ENCODE data around the gene SUGP2. TPM values are rescaled to one million over a fixed set of nuclear protein-coding genes. Genes with fewer than 3 reads are reported as not detected.

SUGP2 gene
- total RNA-seq, 1 donor from 2014 or later, result 72.6 TPM

DNA sequence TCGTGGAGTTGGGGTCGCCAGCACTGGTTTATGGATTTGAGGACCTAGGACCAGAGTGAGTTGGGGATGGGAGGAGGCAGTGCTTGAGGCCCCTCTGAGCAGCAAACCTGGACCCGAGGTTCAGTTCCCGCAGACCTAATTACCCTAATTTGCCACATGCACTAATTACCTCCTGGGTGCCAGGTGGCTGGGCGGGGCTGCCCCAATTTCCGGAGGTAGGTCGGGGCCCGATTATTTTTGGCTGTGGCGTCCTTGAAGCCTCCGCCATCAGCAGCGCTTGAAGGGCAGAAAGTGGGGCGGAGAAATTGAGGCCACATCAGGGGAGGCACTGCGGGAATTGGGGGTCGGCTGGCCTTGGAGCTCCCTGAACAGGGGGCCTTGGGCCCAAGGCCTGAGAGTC, 86.4 kb downstream of the SUGP2 start:
- Histone ChIP-seq H3K27ac (no peak overlapping the region), H3K36me3 (no peaks in the 10 kb centered on the region), H3K4me3 (no peak overlapping the region), H3K4me1 (no peaks in the 10 kb centered on the region), H3K27me3 (ENCODE audit: low read depth) (no peaks in the 10 kb centered on the region), H3K9me3 (no peaks in the 10 kb centered on the region)
- no peak for TF ChIP-seq CTCF (IDR thresholded peaks at IDR 0.05)
- DNase-seq (no peak), ATAC-seq (no peak)
- intact Hi-C loops (cut with DNase I), result no loop called here

DNA sequence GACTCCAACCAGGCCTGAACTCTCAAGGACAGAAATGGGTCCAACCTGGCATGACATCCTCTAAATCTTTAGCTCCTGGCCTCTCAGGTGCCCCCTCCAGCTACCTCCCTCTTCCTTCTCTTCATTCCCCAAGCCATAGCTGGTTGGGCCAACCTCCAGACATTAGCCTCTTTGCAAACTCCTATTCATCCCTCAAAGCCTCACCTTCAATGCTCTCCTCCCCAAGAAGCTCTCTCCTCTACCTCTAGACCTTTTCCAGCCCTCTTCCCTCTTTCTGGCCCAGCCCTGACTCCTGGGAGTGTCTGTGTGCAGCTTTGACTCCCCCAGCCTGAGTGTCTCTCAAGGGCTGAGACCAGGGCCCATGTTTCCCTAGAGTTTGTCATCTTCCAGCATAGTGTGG, 87.0 kb downstream of the SUGP2 start:
- Histone ChIP-seq H3K36me3 (no peaks in the 10 kb centered on the region), H3K27me3 (ENCODE audit: low read depth) (no peaks in the 10 kb centered on the region), H3K4me3 (no peak overlapping the region), H3K27ac (no peak overlapping the region), H3K9me3 (no peaks in the 10 kb centered on the region), H3K4me1 (peaks cover 6% of the 10 kb centered on the region)
- no peak for TF ChIP-seq CTCF (IDR thresholded peaks at IDR 0.05)
- ATAC-seq (no peak), DNase-seq (no peak)
- intact Hi-C loops (cut with DNase I), result no loop called here

GRCh38 chr19:18945297-18945696, 88.0 kb downstream of the SUGP2 start:
- no peaks in the 10 kb centered on the region for H3K36me3 ChIP-seq
- no peak for TF ChIP-seq CTCF (IDR thresholded peaks at IDR 0.05)
- DNase-seq (no peak), ATAC-seq (no peak)
- intact Hi-C loops (cut with DNase I), result no loop called here
- H3K4me1 ChIP-seq, result peaks cover 9% of the 10 kb centered on the region
- no peaks in the 10 kb centered on the region for H3K27me3 ChIP-seq (ENCODE audit: low read depth)
- no peak overlapping the region for H3K27ac ChIP-seq
- H3K4me3 ChIP-seq, result no peak overlapping the region
- H3K9me3 ChIP-seq, result no peaks in the 10 kb centered on the region

- H3K36me3 ChIP-seq, result peaks cover under 1% of the 10 kb centered on the region
- no peaks in the 10 kb centered on the region for H3K9me3 ChIP-seq
- TF ChIP-seq CTCF (IDR thresholded peaks at IDR 0.05), result no peak
- peaks cover 14% of the 10 kb centered on the region for H3K4me1 ChIP-seq
- no peak overlapping the region for H3K27ac ChIP-seq
- no peaks in the 10 kb centered on the region for H3K27me3 ChIP-seq (ENCODE audit: low read depth)
- DNase-seq (no peak), ATAC-seq (no peak)
- intact Hi-C loops (cut with DNase I), result no loop called here
- no peak overlapping the region for H3K4me3 ChIP-seq
Measured at GRCh38 chr19:18943465-18943864, 89.9 kb downstream of the SUGP2 start.

DNA sequence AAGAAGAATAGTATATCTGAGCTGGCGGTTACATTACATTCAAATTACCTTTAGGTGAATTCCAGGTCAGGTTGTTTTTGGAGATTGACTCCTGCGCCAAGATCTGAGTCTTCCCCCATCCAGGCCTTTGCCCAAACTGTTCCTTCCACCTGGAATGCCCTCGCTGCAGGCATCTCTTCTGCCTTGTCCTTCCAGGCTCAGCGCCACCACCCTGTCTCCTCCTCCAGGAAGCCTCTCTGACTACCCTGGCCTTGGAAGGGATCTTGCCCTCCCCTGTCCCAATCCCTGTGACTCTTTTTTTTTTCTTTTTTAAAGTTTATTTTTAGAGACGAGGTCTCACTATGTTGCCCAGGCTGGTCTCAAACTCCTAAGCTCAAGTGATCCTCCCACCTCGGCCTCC, 90.6 kb downstream of the SUGP2 start:
- DNase-seq (no peak), ATAC-seq (no peak)
- Histone ChIP-seq H3K4me1 (peaks cover 14% of the 10 kb centered on the region), H3K4me3 (no peak overlapping the region), H3K27me3 (ENCODE audit: low read depth) (no peaks in the 10 kb centered on the region), H3K9me3 (no peaks in the 10 kb centered on the region), H3K36me3 (peaks cover 6% of the 10 kb centered on the region), H3K27ac (no peak overlapping the region)
- intact Hi-C loops (cut with DNase I), result no loop called here
- no peak for TF ChIP-seq CTCF (IDR thresholded peaks at IDR 0.05)
